Astrocyte of the cerebellum (primary cell): ENCODE measurements around the gene MRM3.
A peak's percentile ranks its signal among the peaks of the same experiment; 100 is the strongest.

Source experiments
- DNase-seq: peaks from one replicate; pipeline ENCODE4 v3.0.0-alpha.2; 2011; ENCODE audit warnings: low read depth
- H3K4me3 ChIP-seq: 2 replicates; pipeline ENCODE4 v1.5.1; 2011; ENCODE audit warnings: mild to moderate bottlenecking, low read depth, low read length, moderate library complexity
- CTCF ChIP-seq: IDR thresholded peaks from 2 replicates; pipeline ENCODE4 v1.5.1; 2012; ENCODE audit warnings: low read length, low read depth, moderate library complexity, mild to moderate bottlenecking; ENCODE audit errors: missing control alignments
- in situ Hi-C: cut with HindIII; loops from 2 replicates; pipeline ENCODE4 v1.10.0; 2017; ENCODE audit warnings: low sequenced_read_pairs

Gene MRM3

GRCh38 chr17:797236-797840, 15.2 kb downstream of the MRM3 start:
- no peak for DNase-seq
- TF ChIP-seq CTCF = no peak
- in situ Hi-C loops = loop anchor here (5.0 to 25.0 kb wide), 2 partner anchors 75 to 190 kb away; partner anchors contain the start of genes NXN and TIMM22
- no peak overlapping the region for H3K4me3 ChIP-seq

DNA sequence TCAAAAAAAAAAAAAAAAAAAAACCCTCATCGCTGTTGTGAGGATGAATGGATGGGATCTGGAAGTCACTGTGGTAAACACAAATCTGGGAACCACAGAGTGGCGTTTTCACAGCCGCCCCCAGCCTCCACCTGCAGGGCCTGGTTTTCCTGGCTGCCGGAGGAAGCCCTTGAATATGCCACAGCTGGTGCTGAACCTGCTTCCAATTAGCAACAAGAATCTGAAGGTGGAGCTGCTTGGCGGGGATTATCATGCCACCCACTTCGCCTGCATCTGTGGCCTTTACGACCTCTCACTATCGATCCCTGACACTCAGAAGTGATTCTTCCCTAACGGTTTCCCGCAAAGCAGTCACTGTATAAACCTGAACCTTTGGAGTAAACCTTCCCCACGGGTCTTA, 16.1 kb downstream of the MRM3 start:
- no peak for TF ChIP-seq CTCF
- no peak overlapping the region for H3K4me3 ChIP-seq
- no peak for DNase-seq
- in situ Hi-C loops = loop anchor here (5.0 to 25.0 kb wide), 2 partner anchors 74 to 189 kb away; partner anchors contain the start of genes NXN and TIMM22

- in situ Hi-C loops = loop anchor here (5.0 to 25.0 kb wide), 2 partner anchors 73 to 188 kb away; partner anchors contain the start of genes NXN and TIMM22
- no peak overlapping the region for H3K4me3 ChIP-seq
- no peak for TF ChIP-seq CTCF
- DNase-seq = no peak
Observed at GRCh38 chr17:799261-799660, 17.1 kb downstream of the MRM3 start.

DNA sequence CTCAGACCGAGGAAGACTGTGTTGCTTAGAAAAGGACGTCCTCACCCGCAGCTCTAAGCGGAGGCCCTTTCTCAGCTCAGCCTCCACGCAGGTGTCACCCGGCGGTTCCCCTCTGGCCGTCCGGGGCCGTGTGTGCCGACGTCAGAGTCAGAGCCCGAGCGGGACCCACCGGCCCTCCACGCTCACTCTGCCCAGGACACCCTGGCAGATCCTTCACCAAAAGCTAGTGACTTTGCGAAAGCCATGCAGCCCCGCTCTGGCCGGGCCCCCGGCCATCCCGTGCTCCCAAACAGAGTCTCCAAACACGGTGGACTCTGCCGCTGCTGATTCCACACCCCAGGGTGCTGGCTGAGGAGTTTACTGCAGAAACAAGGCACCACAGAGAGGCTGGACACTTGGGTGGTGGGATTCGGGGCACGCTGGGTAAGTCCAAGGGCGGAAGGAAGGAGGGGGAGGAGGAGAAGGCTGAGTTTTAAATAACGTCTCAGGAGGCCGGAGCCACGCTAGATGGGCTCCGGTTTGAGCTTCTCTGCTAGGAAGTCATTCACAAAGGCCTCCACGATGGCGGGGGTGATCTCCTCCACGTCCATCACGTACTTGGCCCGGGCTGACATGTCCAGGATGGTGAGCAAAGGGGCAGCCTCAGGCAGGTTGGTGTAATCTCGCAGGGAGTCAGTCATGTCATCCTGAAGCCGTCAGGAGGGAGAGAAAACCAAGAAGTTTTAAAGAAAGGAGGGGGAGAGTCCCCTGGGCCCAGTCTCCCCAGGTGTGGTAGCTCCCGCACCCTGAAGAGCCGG, 18.5 kb downstream of the MRM3 start:
- H3K4me3 ChIP-seq = no peak overlapping the region
- in situ Hi-C loops = no loop called here
- no peak for DNase-seq
- TF ChIP-seq CTCF = no peak

- H3K4me3 ChIP-seq = no peak overlapping the region
- DNase-seq = peak; percentile 19
- TF ChIP-seq CTCF = no peak
- in situ Hi-C loops = no loop called here
Observed at GRCh38 chr17:801660-802059, 19.5 kb downstream of the MRM3 start.

GRCh38 chr17:802481-802880, 20.3 kb downstream of the MRM3 start:
- DNase-seq = no peak
- H3K4me3 ChIP-seq = no peak overlapping the region
- in situ Hi-C loops = no loop called here
- no peak for TF ChIP-seq CTCF
